ENCODE data around the gene FAF2.

Gene FAF2

DNA sequence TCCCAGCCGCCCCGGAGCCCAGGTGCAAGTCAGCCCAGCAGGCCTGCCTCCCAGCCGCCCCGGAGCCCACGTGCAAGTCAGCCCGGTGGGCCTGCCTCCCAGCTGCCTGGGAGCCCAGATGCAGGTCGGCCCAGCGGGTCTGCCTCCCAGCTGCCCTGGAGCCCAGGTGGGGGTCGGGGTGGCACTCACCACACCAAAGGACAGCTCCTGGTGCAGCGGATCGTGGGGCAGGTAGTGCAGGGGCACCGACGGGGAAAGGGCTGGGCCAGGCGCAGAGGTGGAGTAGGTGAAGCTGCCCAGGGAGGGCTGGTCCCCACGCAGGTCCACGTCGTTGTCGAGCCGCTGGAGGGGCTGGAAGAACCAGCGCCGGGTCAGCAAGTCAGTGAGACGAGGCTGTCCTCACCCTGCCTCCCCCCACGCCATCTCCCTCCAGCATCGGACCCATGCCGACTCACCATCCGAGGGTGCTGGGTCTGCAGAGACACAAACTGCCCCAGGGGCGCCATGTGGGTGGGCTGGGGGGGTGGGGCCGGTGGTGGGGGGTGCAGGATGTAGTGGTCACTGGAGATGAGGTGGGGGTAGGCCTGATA lies 82.3 kb downstream of the FAF2 start:
- no peak for DNase-seq

DNA sequence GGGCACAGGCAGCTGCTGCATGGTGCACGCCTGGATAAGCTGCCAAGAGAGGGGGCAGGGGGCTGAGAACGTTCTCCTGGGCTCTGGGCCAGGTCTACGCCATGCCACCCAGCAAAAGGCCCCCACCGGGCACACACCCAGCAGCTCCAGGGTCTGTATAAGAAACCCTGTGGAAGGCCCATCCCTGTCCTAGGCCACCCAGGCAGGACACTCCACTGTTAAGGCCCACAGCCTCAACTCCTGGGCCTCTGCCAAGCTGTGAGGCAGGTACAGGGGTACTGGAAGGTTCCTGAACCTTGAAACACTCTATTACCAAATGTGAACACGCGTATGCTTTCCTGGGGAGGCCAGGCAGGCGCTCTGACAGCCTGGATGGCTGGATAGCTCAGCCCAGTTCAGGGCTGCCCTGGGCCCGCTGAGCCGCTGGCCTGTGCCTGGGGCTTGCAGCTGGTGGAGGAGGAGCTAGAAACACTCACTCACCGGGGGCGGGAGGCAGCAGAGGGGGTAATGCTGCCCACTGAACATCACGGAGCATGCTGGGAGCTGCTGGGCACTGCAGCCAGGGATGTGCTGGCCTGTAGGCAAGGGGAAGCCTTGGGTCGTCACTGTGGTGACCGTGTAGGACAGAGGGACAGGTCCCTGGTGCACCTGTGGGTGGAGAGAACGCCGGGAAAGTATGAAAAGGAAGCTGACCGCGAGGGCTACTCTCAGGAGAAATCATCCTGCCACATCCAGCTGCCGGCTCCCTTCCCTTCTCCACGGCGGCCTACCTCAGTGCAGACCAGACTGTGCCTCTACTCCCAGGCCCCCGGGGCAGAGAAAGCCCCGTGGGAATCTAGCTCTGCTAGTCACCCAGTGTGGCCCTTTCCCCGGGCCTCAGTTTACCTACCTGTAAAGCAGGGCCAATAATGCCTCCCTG lies 83.1 kb downstream of the FAF2 start:
- DNase-seq: peak in 44 of 51 donors; percentile 23 to 91 (median 75)

DNA sequence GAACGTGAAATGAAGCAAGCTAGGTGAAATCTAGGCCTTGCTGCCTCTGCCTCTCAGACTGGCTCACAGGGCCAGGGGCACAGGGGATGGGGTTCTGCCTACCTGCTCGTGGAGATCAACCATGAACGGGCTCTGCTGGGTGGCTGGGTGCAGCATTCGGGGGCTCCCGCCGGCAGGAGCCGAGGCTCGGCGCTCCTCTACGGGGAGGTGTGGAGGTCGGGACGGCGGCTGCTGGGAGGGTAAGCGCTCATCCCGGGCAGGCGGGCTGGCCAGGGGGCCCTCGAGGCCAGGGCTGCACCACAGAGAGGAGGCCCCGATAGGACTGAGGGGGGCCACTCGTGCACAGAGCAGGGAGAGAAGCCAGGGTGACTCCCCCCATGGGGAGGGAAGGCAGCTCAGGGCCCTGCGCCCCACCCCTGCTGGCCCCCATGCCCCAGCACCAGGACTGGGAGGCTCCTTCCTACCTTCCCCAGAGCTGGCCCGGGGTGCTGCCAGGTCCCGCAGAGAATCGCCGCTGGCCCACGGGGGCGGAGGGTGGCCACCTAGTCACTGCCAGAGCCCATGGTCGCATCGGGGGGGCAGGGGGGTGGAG lies 83.8 kb downstream of the FAF2 start:
- no peak for DNase-seq

DNA sequence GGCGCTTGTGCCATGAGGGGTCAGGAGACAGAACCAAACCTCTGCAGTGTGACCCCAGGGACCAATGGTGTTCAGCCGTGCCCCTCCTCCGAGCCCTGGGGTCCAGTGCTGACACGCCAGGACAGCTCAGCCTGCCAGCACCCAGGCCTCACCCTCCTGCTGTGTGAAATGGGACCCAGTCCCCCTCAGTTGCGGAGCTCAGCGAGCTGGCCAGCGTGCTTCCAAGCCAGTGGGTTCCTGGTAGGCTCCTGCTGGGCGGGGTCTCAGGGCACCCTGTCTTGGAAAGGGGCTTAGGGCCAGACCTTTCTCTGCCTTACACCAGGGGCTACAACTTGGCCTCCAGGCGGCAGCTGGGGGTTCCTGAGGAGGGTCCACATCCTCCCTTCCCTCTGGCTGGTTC lies 84.6 kb downstream of the FAF2 start:
- DNase-seq: no peak

DNA sequence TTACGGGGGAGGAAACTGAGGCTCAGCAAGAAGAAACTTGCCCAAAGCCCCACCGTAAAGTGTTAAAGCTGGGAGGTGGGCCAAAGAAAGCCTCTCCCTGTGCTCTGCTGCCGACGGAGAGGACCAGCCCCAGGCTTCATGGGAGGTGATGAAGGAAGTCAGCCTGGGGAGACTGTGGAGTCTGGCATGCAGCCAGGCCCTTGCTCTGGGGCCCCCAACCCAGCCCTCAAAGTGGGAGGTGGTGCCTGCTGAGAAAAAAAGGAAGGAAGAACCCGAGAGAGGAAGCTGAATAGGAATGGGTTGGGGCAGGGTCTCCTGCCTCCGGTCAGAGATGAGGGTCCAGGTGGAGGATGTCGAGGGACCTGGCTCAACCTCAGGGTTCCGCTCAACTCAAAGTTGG lies 85.2 kb downstream of the FAF2 start:
- DNase-seq: peak in 11 of 51 donors; percentile 15 to 33 (median 23)

DNA sequence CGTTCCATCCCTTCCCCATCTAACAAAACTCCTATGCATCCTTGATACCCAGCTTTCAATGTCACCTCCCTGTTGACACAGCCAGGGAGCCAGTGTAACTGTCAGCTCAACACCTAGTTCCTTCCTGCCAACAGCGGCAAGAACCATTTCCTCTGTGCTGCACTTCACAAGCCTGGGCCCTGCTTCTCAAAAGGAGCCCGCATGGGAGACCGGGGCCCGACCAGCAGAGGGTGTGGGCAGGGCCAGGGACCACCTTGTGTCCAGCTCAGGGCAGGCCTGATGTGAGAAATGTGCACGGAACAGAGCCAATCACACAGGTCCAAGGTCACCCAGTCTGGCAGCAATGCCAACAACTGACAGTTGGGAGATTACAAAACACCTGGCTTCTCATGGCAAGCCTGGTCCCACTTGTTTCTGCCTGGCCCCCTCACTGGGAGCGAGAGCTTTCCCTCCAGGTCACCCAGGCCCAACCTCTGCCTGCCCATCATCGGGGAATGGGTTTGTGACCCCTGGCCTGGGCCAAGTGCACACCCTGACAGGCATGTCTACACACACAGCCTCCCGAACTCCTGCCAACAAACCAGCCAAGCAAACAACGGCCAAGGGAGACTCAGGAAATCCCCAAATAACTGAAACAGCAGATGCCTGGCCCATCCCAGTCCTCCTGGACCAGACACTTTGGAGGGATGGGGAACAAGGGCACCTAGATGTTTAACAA lies 85.9 kb downstream of the FAF2 start:
- DNase-seq: peak in 3 of 51 donors; percentile 19 to 34 (median 19)

DNA sequence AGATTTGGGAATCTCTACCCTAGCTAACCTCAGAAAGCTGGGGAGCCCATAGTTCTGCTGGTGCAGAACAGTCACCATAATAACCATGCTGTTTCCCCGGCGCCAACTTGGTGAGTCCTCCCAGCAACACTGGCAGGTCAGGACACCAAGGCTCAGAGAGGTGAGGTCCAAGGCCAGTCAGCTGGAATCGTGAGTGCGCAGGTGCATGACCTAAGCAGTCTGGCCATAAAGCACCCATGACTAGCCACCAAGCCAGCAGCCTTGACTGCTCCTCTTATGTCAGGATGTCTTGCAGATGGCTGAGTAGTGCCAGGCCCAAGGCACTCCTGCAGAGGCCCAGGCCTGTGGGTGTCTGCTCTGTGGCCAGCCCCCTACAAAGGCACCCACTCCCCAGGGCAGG lies 86.5 kb downstream of the FAF2 start:
- DNase-seq: no peak

DNA sequence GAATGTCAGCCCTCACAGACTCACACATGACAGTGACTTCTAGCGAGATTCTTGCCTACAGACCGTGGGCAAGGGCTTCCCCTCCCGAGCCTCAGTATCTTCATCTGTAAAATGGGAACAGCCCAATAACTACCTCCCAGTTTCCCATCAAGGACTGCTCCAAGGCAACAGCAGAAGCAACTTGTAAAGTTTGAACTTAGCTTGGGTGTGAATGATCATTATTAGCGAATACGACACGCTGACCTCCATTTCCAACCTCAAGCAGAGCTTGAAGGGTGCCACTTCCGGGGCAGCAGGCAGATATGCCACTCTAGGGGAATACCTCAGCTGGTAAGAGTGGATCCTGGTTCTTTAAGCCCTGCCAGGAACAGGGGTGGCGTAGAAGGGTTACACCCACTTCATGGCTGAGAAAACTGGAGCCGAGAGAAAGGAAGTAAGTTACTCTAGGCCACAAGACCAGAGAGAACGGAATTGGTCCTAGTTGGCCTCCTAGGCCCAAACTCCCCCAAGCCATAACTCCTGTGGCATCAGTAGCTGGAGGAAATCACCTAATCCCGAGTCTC lies 87.0 kb downstream of the FAF2 start:
- DNase-seq: peak in 3 of 51 donors; percentile 18 to 36 (median 23)

DNA sequence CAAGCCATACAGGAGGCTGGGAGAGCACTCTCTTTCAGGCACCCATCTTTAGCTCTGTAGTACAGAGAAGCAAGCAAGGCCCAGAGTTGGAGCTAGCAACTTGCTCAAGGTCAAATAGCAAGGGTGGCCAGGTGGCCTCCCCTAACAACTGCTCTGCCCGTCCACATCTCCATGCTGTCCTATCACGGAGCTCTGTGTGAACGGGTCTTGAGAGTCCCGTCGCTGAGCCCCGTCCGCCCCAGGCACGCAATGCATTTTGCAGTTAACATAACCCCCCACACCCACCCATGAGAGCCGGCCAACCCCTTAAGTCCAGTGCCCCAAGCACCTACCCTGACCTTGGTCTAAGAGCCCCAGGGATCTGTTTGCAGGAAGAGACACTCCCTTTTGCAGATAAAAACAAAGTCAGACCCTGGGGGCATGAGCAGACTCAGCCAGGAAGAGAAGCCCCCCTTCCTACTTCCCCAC lies 87.5 kb downstream of the FAF2 start:
- peak in 1 of 51 donors; percentile 36 for DNase-seq

DNA sequence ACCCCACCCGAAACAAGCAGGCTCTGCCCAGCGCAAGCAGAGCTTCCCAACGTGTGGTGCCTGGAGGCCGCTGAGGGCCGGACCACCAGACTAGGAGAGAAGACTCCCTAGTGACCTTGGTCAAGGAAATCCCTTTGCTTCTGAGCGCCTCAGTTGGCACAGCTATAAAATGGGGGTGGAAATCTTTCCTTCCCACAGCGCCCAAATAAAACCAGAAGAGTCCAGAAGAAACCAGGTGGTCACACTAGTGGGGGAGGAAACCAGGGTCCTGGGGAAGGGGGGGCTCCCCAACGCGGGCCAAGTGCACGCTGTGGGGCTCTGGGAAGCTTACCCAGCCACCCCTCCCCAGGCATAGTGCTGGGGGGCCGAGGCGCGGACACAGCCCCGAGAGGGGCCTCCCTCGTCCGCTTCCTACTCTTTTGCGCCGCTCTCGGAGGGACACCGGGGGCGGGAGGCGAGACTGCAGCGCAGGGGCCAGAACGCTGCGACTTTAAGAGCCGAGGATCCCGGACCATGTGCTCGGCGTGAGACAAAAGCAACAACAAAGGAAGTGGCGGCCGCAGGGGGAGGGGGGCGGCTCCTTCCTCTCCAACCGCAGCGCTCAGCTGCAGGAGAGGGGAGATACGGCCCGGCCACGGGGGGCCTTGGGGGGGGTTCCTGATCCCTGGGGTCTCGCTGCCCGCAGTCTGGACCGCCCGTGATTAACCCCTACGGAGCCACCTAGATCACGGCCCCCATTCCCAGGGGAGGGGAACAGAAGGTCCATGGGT lies 88.1 kb downstream of the FAF2 start:
- DNase-seq: peak in 45 of 51 donors; percentile 29 to 86 (median 74)

DNA sequence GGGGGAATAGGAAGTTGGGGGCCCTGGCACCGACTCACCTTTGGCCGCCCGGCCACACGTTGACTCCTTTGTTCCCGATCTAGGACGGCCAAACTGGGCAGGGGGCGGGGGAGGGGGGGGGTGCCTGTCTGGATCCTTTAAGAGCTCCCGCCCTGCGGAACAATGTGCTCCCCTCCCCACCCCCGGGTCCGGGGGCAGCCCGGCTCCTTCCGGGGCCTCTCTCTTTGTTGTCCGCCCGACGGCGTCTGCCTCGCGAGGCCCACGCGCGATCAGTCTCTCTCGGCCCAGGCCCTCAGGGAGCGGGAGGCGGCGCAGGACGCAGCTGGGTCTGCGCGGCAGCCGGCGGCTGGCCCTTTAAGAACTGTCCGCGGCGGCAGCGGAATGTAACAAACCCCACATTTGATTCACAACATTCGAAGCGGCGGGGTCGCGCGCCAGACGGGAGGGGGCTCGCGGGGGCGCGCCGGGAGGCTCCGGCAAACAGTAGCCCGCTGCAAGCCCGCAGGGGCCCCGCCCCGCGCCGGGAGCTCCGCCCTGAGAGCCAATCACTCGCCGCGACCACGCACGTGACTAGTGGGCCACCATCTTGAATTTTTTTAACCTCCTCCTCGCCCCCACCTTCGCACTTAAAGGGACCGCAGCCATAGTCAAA lies 88.8 kb downstream of the FAF2 start, which contains the start of gene RNF44:
TSS of gene RNF44 (minus strand) at position 501 of the 652 bp plus-strand sequence. CDS start 4,930 bp downstream, outside the sequence.
- peak; percentile 84 to 99 (median 97) for DNase-seq

DNA sequence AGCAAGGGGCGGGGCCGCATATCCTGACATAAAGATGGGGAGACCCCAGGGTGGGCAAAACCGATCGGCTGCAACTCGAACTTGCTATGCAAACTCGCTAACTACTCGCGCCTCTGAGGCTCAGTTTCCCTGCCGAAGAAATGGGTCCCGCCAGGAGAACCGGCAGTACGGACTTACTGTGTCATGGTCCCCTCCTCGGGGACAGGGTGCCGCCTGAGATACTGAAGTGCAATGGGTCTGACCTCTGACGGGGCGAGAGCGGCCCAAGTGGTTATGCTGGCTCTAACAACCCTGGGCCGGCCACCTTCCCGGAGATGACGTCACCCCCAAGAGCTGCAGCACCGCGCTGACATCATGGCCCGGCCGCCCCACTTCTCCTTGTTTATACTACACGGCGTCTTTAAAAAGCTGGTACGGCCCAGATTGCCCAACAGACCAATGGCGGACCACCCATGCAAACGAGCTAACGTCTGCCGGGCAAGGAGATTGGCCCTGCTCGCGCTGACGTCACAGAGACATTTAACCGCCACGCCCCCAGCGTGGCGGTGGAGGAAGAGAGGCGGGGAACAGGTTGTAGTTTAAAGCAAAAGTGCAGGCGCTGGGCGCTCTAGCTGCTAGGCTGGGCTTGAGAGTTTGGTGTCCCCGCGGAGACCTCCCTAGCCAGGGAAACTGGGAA lies 89.5 kb downstream of the FAF2 start:
- DNase-seq: peak; percentile 87 to 100 (median 97)

DNA sequence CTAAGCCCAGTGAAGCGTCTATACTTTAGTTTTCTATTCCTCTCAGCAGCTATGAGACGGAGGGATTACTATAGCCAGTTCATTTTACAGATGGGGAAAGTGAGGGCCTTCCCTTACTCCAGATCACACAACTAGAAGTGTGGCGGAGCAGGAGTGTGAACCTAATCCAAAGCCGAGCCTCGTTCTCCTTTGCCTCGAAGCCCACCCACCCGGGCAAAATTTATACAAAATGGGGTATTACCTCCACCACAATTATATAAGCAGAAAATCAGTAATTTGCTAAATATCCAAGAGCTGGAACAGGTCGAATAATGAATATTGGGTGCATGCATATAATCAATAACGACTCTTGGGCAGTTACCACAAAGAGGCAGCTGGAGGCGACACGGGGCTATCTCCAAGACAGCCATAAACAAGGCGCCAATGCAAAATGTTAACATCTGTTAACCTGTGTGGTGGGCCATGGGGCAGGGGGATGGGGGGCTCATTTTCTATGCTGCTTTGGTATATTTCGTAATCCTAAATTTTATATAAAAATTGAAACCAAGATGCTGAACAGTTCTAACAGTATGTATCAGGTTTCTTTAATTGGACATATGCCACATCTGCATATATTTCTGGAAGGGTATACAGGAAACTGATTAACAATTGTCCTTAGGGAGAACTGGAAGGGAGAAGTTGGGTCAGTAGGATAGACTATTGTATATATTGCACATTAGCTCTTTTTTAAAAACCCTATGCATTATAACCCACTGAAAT lies 90.2 kb downstream of the FAF2 start:
- DNase-seq: no peak

DNA sequence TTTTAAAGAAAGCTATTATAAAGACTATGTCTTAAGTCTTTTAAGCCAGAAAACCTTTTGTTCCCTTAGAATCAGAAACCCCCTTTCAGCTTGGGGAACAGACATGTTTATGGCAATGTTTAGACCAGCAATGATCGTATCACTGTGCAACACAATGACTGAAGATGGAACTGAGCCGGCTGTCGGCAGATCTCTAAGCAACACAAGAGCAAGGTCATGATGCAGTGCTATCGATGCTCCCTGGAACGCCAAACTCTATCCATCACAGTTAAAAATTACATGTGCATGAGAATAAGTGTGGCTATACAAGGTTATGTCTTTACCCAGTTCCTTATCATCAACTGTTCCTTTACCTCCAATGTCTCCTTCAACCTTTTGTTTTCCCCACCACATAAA lies 90.8 kb downstream of the FAF2 start:
- DNase-seq: no peak

DNA sequence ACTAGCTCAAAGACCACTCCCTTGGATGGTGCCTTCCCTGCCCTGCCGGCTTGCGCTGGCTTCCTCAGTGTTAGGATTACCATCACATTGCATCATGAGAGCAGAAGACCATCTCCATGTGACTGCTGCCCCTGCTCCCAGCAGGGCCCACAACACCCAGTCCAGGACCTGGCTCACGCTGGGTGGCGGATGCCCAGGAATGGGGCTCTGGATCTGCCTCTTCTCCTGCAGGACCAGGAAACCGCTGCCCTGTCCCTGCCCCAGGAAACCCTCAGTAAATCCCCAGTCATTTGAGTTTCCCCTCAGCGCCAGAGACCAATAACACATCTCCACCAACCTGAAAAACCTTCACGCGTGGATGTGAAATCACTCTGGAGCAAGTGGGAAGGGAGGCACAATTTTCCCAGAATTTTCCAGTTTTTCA lies 92.3 kb downstream of the FAF2 start:
- no peak for DNase-seq

DNA sequence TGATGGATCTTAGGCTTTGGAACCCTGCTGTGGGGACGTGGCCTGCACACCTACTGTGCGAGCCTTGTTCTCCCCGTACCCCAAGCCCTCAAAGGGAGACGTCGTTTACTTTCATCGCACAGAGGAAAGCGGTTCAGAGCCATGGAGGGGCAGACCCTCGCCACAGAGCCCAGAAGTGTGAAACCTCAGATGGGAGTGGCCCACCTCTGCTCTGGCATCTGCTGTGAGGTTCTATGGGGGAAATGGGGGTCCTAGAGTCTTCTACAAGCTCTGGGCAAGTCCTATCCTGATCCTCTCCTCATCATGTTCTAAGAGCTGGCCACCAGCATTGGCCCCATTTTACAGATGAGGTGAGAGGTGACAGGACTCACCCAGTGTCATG lies 92.8 kb downstream of the FAF2 start:
- no peak for DNase-seq

DNA sequence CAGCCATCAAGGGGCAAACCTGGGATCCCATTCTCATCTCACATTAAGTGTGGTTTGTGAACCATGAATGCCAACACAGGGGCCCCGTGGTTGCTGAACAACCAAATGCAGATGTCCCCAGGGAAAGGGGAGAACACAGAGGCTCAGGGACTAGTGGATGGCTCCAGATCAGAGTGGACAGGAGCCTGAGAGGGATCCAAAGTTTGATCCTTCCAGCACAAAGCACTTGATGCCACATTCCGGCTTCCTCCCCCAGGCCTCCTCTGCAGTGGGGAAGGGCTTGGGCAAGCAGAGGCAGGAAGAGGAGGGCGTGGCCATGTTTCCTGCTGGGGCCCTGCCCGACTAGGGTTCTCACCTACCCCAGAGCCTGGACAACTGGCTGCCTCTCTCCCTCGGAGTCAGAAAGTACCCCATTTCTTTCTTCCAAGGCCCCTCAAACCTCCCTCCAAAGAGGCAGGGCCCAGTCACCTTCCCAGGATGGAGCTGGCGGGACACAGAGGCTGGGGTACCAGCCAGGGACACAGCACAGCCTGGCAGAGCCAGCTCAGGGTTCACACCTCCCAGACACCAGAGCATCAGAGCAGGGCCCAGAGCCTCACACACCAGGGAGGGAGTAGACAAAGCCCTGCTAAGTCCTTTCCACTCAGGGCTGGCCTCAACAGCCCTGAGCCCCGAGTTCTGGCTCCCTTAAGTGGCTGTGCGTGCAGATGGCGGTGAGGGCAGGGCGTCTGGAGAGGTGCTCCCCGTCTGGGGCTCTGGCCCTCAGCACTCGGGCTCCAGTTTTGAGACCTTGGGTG lies 93.4 kb downstream of the FAF2 start:
- peak in 2 of 51 donors; percentile 4 to 9 for DNase-seq

All from hypothalamus (tissue), 51 donors.